GM12878 (cell line): Measurements from ENCODE around the gene ZNF574. TPM values are rescaled to one million over a fixed set of nuclear protein-coding genes. Genes with fewer than 3 reads are reported as not detected.

Source experiments
- ATAC-seq: fragments of 200-7000 bp; cut with Tn5 transposase; 3 replicates; pipeline ENCODE4 v1.9.1; 2020; ENCODE audit warnings: mild to moderate bottlenecking, moderate library complexity
- BruUV-seq: library from RNA; stranded (reverse); fragments of 400-500 nt; replicated peaks from 2 replicates; lab custom pipeline; 2021; lab: Mats Ljungman, UMichigan
- CTCF ChIA-PET: fragments of 300-600 bp; sonication (Branson Sonifier 250); formaldehyde crosslinking; extraction: SDS; loops from one replicate; lab custom pipeline; 2021; ENCODE audit warnings: inconsistent platforms; lab: Yijun Ruan, JAX
- POLR2A ChIA-PET: fragments of 350-600 bp; formaldehyde crosslinking; extraction: SDS; loops from one replicate; lab custom pipeline; 2021; ENCODE audit warnings: inconsistent platforms; lab: Charles Lee
- RAD21 ChIA-PET: fragments of 300-600 bp; sonication (Branson Sonifier 250); formaldehyde crosslinking; loops from one replicate; lab custom pipeline; 2023; ENCODE audit warnings: antibody characterized with exemption; ENCODE audit not compliant: unreplicated experiment; lab: Charles Lee
- SMC1A ChIA-PET: fragments of 300-600 bp; sonication (Branson Sonifier 250); formaldehyde crosslinking; loops from one replicate; lab custom pipeline; 2023; ENCODE audit not compliant: unreplicated experiment, uncharacterized antibody; lab: Charles Lee
- DNase-seq: peaks from one replicate; pipeline ENCODE4 v3.0.0-alpha.2; 2011; ENCODE audit warnings: low read depth, low spot score
- FAIRE-seq: peaks from 3 replicates; lab custom pipeline; 2011; peaks lifted over from hg19 to GRCh38; lab: Jason Lieb, UNC
- H2AFZ ChIP-seq: 2 replicates; pipeline ENCODE4 v1.6.0; 2011; ENCODE audit warnings: low read depth, low read length, control low read depth; ENCODE audit not compliant: control insufficient read depth
- H3K27ac ChIP-seq: 2 replicates; pipeline ENCODE4 v1.5.1; 2011; ENCODE audit warnings: control low read depth; ENCODE audit not compliant: control insufficient read depth, insufficient read depth
- H3K27me3 ChIP-seq, 2 experiments: replicated peaks in 1 of 2; 2 replicates each; pipeline versions ENCODE4 v1.6.0 to v1.6.1; 2011; ENCODE audit warnings: low read length in 1 of 2; ENCODE audit not compliant: control insufficient read depth in 2 of 2, insufficient read depth in 2 of 2
- H3K36me3 ChIP-seq, 2 experiments: 2 replicates each; pipeline ENCODE4 v1.5.1; 2011; ENCODE audit warnings: low read length in 1 of 2; ENCODE audit not compliant: control insufficient read depth in 2 of 2, insufficient read depth in 2 of 2
- H3K4me1 ChIP-seq: 2 replicates; pipeline ENCODE4 v1.6.1; 2011; ENCODE audit warnings: mild to moderate bottlenecking, low read length, moderate library complexity, mixed read lengths; ENCODE audit not compliant: control insufficient read depth, insufficient read depth
- H3K4me2 ChIP-seq: 2 replicates; pipeline ENCODE4 v1.6.0; 2011; ENCODE audit warnings: control low read depth; ENCODE audit not compliant: control insufficient read depth, insufficient read depth
- H3K4me3 ChIP-seq: fragments of 200-600 bp; sonication (generic); 2 replicates; pipeline ENCODE4 v1.5.1; 2016
- H3K79me2 ChIP-seq: 2 replicates; pipeline ENCODE4 v1.6.0; 2011; ENCODE audit warnings: low read length; ENCODE audit not compliant: control insufficient read depth, insufficient read depth
- H3K9ac ChIP-seq: 2 replicates; pipeline ENCODE4 v1.8.0; 2011; ENCODE audit warnings: low read length, control low read depth, mixed read lengths; ENCODE audit not compliant: control insufficient read depth, insufficient read depth
- H3K9me3 ChIP-seq: replicated peaks from 3 replicates; pipeline ENCODE4 v1.5.1; 2011; ENCODE audit warnings: mild to moderate bottlenecking, low read length; ENCODE audit not compliant: control insufficient read depth, insufficient read depth
- H4K20me1 ChIP-seq: 2 replicates; pipeline ENCODE4 v1.6.0; 2011; ENCODE audit not compliant: control insufficient read depth, insufficient read depth
- ATF7 ChIP-seq: fragments of 450-650 bp; IDR thresholded peaks from 2 replicates; pipeline ENCODE4 v1.6.1; 2016; ENCODE audit warnings: low read depth, mild to moderate bottlenecking
- CBX3 ChIP-seq: fragments of 200-600 bp; sonication (generic); IDR thresholded peaks from 2 replicates; pipeline ENCODE4 v1.6.1; 2016; ENCODE audit warnings: low read depth, borderline replicate concordance
- HDAC2 ChIP-seq: fragments of 200-600 bp; sonication (generic); IDR thresholded peaks from 2 replicates; pipeline ENCODE4 v1.6.1; 2017
- IKZF2 ChIP-seq, 2 experiments: fragments of 450-650 bp; IDR thresholded peaks; 2 replicates each; pipeline ENCODE4 v1.6.1; 2017; ENCODE audit warnings: mild to moderate bottlenecking in 2 of 2, moderate library complexity in 2 of 2
- POLR2A ChIP-seq: IDR thresholded peaks from 2 replicates; pipeline ENCODE4 v1.6.1; 2011; ENCODE audit warnings: low read depth, mild to moderate bottlenecking, low read length
- POLR2AphosphoS5 ChIP-seq: IDR thresholded peaks from 2 replicates; pipeline ENCODE4 v1.6.1; 2011; ENCODE audit warnings: mild to moderate bottlenecking, low read length, inconsistent platforms
- POU2F2 ChIP-seq: IDR thresholded peaks from 3 replicates; pipeline ENCODE4 v1.6.1; 2011; ENCODE audit warnings: low read depth, mild to moderate bottlenecking, low read length, borderline replicate concordance
- SIN3A ChIP-seq: IDR thresholded peaks from 2 replicates; pipeline ENCODE4 v1.6.1; 2012; ENCODE audit warnings: low read depth, low read length, improper control_type of control experiment
- TBL1XR1 ChIP-seq: IDR thresholded peaks from 2 replicates; pipeline ENCODE4 v1.6.1; 2012; ENCODE audit warnings: low read depth, low read length, improper control_type of control experiment
- YY1 ChIP-seq: IDR thresholded peaks from 2 replicates; pipeline ENCODE4 v1.6.1; 2011; ENCODE audit warnings: low read depth, mild to moderate bottlenecking, low read length
- ZNF274 ChIP-seq: IDR thresholded peaks from one replicate; pipeline ENCODE4 v1.8.0; 2011; ENCODE audit not compliant: insufficient read length, insufficient read depth
- WGBS: methylation state at CpG from one replicate; pipeline ENCODE4 v1.1.6; 2016; ENCODE audit warnings: low lambda C conversion rate; ENCODE audit not compliant: insufficient replicate concordance, insufficient coverage; ENCODE audit errors: missing lambda C conversion rate; 5-methylcytosine and 5-hydroxymethylcytosine counted together
- in situ Hi-C: fragments of 300-500 bp; cut with MboI; formaldehyde crosslinking; loops from 9 replicates; pipeline ENCODE4 v1.14.3; 2018; ENCODE audit warnings: mixed read lengths
- intact Hi-C: fragments of 100-400 bp; cut with micrococcal nuclease; formaldehyde crosslinking; loops from one replicate; pipeline ENCODE4 v1.14.2; 2022; ENCODE audit not compliant: unreplicated experiment
- polyA plus RNA-seq, 11 experiments: library from polyadenylated mRNA; depleted of rRNA in 4 of 11; unstranded in 6 of 11; stranded (reverse) in 5 of 11; fragments of >200 nt; fragmentation: Nextera tagmentation in 4 of 11; fragmentation: Illumina TruSeq in 1 of 11; extraction: Ambion mirVana in 4 of 11; extraction: Trizol in 1 of 11; gene quantifications; 1 replicate in 1 of 11; 2 replicates in 10 of 11; pipeline versions ENCODE4 v1.2.1 to v1.2.3, GENCODE V29; 2011 to 2016; ENCODE audit warnings: inconsistent platforms in 2 of 11, missing spikeins in 2 of 11, low read depth in 1 of 11
- total RNA-seq, 4 experiments: library from RNA; depleted of rRNA in 3 of 4; stranded (reverse); fragments of >200 nt in 3 of 4; fragmentation: Illumina TruSeq in 1 of 4; extraction: Trizol in 1 of 4; gene quantifications; 2 replicates each; pipeline versions ENCODE4 v1.2.1 to v1.2.3, GENCODE V29; 2013 to 2021
- TF ChIP-seq, protein P1 (sequence below): fragments of 450-650 bp; IDR thresholded peaks from 2 replicates; pipeline ENCODE4 v1.6.1; 2017; ENCODE audit warnings: mild to moderate bottlenecking, moderate library complexity

Gene ZNF574
- total and polyA plus RNA-seq, 10 of the 15 experiments (the other 5 are each of a cell fraction or from before 2014, with no cell fraction given), result 0.32 to 25.6 (median 11.4) TPM

DNA sequence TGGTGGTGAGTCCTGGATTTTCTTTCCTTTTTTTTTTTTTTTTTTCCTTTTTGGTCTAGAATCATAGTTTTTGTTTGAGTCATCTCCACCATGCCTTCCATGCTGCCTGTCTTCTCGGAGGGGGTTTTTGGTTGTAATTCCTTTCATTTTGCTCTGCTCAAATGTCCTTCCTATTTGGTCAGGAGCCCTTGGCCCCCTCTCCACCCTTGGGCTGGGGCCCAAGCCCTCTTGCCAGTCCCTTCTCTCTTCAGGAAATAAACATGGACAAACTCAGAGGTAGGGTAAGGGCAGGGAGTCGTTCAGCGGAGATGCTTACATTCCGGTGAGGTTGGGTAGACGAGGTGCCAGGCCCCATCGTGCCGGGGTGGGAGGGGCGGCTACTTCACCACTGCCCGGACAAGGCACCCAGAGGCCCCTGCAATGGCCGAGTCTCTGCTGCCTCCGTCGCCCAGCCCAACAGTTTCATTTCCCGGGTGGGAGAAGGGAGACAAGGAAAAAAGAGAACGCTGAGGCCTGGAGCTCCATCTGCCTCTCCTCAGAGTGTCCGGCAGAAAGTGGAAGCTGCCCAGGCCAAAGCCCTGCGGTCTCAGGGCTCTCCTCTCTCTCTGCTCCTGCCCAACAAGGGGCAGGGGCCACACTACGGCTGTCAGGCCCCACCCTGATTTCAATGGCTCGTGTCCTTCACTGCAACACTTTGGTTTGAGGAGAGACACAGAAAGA lies 12.7 kb downstream of the ZNF574 start:
- FAIRE-seq, result no peak
- ATAC-seq, result no peak
- in situ Hi-C loops, result no loop called here
- Histone ChIP-seq H3K79me2 (no peaks in the 10 kb centered on the region), H3K27ac (no peak overlapping the region), H3K9me3 (no peaks in the 10 kb centered on the region), H3K4me2 (no peak overlapping the region), H3K9ac (no peak overlapping the region), H3K36me3 (peaks cover 5 to 7% of the 10 kb centered on the region in 2 experiments; a peak in 3 of 4 replicates), H3K4me3 (no peak overlapping the region), H3K4me1 (peaks cover 40% of the 10 kb centered on the region), H3K27me3 (no peaks in the 10 kb centered on the region), H4K20me1 (no peaks in the 10 kb centered on the region), H2AFZ (no peak overlapping the region)
- ChIA-PET CTCF (no interaction called here), POLR2A (no interaction called here), RAD21 (no interaction called here), SMC1A (no interaction called here)
- intact Hi-C loops, result no loop called here
- WGBS, result 52% methylated on average over 17 of the region's 18 CpGs
- no peak for DNase-seq
- BruUV-seq, result no TSS peak
- no peak for TF ChIP-seq ATF7
- TF ChIP-seq POLR2A, result peak; percentile 40; the same call in 1 of the 2 replicates
- TF ChIP-seq TBL1XR1, result no peak
- TF ChIP-seq SIN3A, result no peak

DNA sequence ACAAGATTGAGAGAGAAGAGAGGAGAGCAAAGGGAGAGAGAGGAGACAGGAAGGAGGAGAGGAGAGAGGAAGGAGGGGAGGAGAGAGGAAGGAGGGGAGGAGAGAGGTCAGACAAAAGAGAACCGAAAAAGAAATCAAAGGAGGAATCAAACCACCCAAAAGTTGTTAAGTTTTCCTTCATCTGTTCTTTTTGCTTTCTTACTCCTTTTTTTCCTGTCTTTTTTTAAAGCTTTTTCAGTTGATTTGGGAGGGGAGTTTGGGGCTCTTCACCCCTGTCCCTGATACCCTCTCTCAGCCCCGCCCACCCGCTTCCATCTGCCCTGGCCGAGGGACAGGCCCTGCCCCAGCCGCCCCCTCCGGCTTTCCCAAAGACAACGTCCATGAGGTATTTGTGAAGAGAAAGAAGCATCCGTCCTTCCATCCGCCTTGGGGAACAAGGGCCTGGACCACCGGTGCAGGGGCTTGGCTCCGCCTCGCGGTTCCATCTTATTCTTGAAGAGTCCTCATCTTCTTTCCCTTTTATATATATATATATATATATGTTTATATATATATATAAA lies 13.3 kb downstream of the ZNF574 start:
- intact Hi-C loops, result no loop called here
- Histone ChIP-seq H4K20me1 (no peaks in the 10 kb centered on the region), H3K4me3 (no peak overlapping the region), H3K27me3 (no peaks in the 10 kb centered on the region), H3K27ac (no peak overlapping the region), H3K4me1 (peaks cover 40% of the 10 kb centered on the region), H3K79me2 (no peaks in the 10 kb centered on the region), H3K9me3 (no peaks in the 10 kb centered on the region), H3K4me2 (no peak overlapping the region), H2AFZ (no peak overlapping the region), H3K9ac (no peak overlapping the region), H3K36me3 (peaks cover 7 to 12% of the 10 kb centered on the region in 2 experiments; a peak in 3 of 4 replicates)
- WGBS, result 70% methylated on average over 13 of the region's 13 CpGs
- ChIA-PET RAD21 (no interaction called here), SMC1A (no interaction called here), CTCF (no interaction called here), POLR2A (no interaction called here)
- peak; percentile 65 for FAIRE-seq
- in situ Hi-C loops, result no loop called here
- TF ChIP-seq, protein P1, sequence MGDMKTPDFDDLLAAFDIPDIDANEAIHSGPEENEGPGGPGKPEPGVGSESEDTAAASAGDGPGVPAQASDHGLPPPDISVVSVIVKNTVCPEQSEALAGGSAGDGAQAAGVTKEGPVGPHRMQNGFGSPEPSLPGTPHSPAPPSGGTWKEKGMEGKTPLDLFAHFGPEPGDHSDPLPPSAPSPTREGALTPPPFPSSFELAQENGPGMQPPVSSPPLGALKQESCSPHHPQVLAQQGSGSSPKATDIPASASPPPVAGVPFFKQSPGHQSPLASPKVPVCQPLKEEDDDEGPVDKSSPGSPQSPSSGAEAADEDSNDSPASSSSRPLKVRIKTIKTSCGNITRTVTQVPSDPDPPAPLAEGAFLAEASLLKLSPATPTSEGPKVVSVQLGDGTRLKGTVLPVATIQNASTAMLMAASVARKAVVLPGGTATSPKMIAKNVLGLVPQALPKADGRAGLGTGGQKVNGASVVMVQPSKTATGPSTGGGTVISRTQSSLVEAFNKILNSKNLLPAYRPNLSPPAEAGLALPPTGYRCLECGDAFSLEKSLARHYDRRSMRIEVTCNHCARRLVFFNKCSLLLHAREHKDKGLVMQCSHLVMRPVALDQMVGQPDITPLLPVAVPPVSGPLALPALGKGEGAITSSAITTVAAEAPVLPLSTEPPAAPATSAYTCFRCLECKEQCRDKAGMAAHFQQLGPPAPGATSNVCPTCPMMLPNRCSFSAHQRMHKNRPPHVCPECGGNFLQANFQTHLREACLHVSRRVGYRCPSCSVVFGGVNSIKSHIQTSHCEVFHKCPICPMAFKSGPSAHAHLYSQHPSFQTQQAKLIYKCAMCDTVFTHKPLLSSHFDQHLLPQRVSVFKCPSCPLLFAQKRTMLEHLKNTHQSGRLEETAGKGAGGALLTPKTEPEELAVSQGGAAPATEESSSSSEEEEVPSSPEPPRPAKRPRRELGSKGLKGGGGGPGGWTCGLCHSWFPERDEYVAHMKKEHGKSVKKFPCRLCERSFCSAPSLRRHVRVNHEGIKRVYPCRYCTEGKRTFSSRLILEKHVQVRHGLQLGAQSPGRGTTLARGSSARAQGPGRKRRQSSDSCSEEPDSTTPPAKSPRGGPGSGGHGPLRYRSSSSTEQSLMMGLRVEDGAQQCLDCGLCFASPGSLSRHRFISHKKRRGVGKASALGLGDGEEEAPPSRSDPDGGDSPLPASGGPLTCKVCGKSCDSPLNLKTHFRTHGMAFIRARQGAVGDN, result no peak
- no peak for TF ChIP-seq YY1
- no peak for TF ChIP-seq ZNF274
- no peak for TF ChIP-seq HDAC2
- no peak for TF ChIP-seq IKZF2 (IDR thresholded peaks at IDR 0.05)
- TF ChIP-seq POU2F2, result no peak
- 0 out of 2 replicates have a peak, but pooled peaks have one; percentile 1 for TF ChIP-seq POLR2AphosphoS5
- TF ChIP-seq CBX3, result no peak
- no peak for DNase-seq
- BruUV-seq, result no TSS peak
- no peak for ATAC-seq
